IPS-NIHi7 (cell line): ENCODE data around the gene TANC1.

Experiments
- DNase-seq: peaks from one replicate; pipeline ENCODE4 v3.0.0; 2012; ENCODE audit warnings: mixed read lengths; ENCODE audit errors: extremely low spot score

TANC1 gene

DNA sequence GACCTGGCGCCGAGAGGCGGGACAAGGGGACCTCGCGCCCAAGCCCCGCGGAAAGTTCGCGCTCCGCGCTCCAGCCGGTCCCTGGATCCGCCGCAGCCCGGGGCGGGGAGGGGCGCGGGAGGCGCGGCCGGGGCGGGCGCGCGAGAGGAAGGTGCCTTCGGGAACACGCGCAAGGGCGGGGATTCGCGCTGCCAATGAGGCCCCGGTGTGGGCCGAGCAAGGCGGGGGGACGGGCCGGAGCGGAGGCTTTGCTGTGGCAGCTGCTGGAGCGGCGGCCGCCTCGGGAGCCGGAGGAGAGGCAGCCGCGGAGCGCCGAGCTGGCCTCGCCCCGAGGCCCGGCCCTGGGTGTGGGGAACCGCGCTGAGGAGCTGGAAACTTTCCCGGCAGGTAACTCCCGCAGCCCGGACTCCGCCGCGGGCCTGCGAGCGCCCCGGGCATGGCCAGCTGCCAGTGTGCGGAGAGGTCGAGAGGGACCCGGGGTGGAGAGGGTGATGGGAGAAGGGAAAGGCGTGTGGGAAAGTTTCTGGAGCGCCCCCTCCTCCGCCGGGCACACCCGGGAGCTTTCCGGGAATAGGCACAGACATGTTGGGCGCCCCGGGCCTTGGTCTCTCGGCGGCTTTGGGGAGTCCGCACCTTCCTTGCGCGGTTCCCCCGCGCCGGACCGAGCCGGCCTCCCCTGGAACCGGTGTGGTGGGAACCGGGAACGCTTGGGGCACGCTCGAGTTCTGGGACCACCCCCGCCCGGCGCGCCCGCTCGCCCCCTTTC lies at the start of gene TANC1:
TSS of gene TANC1 (plus strand) at position 245 of the 766 bp plus-strand sequence. CDS start 97,271 bp downstream, outside the sequence.
- DNase-seq = peak; percentile 89

DNA sequence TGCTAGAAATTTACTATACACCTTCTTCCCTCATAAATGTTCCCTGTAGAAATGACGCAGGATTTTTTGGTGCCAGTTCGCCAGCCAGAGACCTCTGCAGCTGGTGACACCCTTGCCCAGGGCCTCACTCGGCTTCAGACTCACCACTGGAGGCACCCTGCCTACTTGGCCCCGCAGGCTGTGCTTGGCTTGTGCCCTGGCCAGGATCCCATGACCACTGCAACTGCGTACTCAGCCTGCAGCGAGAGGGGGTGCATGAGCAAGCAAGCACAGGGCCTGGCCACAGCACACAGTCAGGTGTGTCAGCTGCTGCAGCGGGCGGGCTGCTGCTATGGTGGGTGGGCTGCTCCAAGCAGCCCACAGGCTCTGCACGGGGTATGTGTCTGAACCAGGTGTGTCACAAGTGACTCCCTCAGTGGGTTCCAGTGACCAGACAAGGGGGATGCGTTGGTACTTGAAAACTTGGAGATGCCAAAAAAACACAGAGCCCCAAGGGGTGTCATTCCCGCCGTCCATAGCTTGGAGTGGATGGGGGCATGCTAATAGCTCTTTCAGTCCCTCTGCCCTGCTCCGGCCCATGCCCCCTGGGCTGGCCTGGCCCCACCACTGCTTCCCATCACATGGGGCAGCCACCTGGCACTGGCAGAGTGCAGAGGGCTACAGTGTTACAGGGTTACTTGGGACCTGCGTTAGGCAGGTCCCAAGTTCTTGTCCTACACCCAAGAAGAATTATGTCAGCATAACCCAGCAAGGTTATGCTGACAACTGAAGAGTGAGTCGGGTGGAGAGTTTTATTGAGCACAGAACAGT lies 46.6 kb upstream of the TANC1 start:
- DNase-seq = no peak

DNA sequence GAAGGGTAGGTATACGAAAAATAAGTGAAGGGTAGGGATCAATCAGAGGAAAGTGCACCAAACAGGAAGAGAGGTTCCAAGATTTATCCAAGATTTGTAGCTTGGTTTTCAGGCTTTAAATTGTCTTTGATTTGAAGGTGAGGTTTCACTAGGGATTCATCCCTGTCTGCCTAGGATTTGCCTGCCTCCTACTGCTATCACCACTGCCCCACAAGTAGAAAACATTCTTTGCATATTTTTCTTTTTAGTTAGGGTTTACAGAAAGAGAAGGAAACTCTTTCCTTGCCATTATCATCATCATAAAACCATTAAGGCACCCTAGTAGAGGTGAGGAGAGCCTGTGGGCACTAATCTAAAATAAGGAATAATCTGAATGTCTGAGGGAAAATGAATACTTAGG lies 45.8 kb upstream of the TANC1 start:
- DNase-seq = no peak

DNA sequence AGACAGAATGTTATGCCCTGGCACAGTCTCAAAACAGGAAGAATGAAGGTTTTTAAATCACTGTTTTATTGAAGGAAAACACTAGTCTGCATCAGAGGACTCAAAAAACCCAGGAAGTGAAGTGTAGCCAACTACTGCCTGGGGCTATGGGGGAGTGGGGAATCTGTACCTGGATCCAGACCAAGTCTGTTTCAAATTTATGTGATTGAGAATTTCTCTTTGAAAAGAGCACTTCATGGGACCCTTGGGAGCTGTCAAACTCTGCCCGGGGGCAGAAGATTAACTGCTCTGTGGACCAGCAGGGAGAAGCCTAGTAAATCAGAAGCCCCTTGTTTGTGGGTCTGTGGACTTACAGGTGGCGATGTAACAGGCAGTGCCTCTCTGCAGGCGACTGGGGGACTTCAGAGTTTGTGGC lies 45.3 kb upstream of the TANC1 start:
- DNase-seq = no peak

DNA sequence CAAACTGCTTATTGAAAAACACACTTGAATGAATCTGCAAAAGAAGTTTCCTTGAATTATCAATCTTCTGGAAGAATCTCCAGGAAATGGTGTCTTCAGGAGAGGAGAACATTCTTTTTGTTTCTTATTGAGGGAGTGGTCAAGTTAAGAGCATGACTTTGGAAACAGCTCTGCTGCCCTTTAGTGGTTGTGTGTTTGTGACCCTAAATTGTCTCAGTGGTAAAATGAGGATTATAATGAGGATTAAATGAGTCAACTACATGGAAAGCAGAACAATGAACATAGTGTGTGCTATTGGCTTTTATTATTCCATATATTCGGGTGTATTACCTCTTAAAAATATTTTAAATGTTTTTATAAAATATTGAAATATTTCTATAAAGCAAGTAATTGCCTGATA lies 44.8 kb upstream of the TANC1 start:
- no peak for DNase-seq

DNA sequence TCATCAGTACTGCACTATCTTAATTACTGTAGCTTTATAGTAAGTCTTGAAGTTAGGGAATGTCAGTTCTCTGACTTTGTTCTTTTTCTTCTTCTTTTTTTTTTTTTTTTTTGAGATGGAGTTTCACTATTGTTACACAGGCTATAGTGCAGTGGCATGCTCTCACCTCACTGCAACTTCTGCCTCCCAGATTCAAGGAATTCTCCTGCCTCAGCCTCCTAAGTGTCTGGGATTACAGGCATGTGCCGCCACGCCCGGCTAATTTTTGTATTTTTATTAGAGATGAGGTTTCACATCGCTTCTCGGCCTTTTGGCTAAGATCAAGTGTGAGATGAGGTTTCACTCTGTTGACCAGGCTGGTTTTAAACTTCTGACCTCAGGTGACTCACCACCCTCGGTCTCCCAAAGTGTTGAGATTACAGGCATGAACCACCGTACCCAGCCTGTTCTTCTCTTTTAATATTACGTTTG lies 41.9 kb upstream of the TANC1 start:
- DNase-seq = no peak

DNA sequence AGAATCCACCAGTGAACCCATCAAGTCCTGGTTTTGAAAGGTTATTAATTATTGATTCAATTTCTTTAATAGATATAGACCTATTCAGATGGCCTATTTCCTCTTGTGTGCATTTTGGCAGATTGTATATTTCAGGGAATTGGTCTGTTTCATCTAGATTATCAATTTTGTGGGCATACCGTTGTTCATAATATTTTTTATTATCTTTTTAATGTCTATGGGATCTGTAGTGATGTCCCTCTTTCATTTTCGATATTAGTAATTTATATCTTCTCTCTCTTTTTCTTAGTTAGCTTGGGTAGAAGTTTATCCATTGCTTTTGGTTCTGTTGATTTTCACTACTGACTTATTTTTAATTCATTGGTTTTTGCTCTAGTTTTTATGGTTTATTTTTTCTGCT lies 39.9 kb upstream of the TANC1 start:
- DNase-seq = no peak

DNA sequence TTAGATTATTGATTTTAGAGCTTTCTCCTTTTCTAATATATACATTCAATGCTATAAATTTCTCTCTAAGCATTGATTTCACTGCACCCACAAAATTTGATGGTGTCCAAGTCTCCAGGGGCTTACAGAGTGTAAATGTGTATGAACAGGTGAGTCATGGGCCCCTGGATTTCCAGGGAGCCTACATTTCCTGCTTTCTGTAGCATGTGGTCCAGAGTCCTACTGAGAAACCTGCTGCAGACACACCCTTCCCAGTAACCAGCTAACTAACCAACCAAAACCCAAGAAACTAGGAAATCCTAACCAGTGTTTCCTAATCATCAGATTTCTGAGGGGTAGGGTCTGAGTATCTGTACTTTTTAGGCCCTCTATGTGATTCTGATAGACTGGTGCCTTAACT lies 39.5 kb upstream of the TANC1 start:
- DNase-seq = no peak

DNA sequence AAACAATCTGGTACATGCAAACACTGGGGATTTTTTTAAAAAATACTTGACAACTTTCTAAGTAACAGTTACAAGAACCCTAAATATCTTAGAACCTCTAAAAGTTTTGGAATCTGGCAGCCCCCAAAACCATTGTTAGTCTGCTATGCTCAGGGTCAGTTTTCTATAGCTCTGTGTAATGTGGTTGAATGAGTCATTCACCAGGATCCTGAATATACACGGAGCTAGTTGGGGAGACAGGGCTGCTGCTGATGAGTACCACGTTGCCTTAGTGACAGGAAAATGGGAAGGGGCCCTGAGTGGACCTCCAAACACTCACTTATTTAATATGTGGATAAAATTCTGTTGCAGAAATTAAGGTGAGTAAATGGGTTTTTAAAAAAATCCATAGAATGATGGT lies 36.9 kb upstream of the TANC1 start:
- DNase-seq = no peak

DNA sequence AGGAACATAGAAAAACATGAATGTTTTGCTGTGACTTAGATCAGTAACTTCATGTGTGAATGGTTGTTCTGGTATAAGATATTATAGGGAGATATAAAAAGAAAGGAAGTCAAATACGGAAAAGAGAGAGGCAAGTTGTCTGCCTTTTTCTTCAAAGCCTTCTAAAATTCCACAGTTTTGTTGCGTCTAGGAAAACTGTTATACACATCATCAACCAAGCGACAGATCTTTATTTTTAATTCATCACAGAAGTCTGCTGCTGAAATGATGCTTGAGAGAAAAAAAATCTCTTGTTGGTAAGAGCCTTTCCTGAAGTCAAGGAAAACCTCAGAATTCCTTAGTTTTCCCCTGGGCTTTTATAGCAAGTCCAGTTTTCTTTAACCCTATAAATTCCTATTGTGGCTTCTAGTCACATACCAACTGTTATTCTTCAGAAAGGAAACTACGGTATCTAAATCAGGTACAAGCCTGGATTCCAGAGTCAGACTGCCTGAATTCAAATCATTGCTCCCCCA lies 36.3 kb upstream of the TANC1 start:
- no peak for DNase-seq

DNA sequence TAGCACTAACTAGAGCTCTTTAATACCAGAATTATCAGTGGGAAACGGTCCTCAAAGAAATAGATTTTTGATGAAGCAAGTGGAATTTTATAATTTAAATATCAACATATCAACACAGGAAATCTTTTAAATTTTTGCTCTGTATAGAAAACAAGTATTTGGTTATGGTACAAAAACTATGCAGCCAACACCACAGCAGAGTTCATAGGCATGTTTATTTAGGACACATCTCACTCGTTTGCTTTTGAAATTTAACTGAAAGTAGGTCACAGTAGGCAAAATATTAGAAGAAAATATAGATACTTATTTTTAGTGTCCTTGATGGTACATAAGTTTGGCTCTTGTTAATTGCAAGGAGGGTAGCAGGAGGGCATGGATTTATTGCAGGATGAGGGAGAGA lies 34.3 kb upstream of the TANC1 start:
- DNase-seq = no peak

DNA sequence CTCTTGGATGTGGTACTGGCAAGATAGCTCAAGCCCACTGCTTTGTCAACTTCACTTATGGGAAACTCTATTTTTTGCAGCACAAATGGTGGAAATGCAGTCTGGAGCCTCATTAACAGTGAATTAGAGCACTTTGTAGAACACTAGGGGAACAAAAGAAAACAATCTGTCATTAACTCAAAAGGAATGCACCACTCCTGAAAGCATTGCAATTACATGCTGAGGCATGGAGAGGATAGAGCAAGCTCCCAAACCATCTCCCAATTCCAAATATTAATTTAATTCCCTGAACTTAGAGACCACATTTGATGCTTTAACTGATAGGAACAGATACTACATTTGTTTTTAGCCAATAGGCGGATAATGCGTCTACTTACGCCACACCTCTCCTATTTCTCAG lies 32.8 kb upstream of the TANC1 start:
- no peak for DNase-seq

DNA sequence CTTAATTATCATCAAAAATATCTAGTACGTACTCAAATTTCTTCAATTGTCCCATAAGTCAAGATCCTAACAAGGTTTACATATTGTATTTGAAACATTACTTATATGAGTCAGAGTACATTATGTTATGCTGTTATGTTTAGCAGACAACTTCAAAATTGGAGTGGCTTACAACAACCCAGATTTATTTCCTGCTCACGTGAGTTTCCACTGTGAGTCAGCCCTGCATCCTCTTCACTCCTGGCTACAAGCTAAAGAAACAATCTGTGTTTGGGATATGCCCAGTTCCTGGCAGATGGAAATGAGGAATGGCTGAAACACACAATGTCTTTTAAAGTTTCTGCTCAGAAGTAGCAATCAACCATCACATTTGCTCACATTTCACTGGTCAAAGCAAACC lies 31.5 kb upstream of the TANC1 start:
- DNase-seq = no peak

DNA sequence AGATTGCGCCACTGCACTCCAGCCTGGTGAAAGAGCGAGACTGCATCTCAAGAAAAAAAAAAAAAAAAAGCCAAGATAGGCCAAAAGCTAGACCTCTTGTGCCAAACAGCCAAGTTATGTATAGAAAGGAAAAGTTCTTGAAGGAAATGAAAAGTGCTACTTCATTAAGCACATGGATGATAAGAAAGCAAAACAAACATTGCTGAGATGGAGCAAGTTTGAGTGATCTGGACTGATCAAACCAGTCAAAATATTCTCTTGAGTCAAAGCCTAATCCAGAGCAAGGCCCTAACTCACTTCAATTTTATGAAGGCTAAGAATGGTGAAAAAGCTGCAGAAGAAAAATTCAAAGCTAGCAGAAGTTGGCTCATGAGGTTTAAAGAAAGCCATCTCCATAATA lies 28.1 kb upstream of the TANC1 start:
- DNase-seq = no peak

DNA sequence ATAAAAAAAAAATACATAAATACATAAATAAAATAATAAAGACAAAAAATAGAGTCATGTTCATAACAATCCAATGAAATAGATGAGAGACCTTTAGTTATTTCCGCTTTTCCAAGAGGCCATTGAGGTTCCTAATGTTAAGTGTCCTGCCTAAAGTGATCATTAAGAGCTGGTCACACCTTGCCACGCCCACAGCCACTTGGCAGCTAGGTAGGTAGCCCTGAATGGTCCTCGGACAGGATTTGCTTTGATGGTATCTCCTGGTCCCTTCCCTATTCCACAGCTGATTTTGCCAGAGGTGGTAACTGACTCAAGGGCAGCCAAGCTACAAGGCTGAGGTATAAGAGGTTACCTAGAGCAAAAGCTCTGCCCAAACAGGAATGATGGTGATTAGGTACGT lies 24.5 kb upstream of the TANC1 start:
- no peak for DNase-seq

DNA sequence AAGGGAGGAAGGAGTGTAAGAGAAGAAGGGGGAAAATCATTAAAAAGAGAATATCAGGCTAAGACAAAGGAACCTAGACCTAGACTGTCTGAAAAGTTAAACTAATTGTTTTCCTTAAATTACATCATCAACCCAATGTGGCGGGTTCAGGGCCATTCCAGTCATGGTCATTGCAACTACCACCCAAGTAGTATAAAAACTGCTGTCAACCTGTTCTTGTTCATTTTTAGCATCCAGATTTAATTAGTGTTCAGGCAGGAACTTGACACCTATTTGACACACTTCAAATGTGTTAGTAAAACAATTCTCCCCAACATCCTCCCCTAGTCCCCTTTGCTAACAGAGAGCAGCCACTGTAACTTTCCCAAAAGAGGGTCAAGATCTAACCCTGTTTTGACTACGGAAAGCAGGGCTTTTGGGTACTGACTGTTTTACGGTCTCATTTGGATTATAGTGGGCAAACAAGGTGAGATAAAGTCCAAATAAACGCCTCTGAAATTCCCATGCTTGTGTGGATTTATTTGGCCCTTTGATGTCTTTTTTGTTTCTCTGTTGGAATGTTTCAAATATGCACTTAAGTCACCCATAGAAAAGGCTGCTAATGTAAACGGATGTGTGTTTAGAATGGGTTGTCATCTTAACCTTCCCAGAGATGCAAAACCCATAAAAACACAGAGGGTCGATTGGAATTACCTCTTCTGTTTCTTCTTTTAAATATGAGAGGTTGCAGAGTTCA lies 19.3 kb upstream of the TANC1 start:
- DNase-seq = no peak

DNA sequence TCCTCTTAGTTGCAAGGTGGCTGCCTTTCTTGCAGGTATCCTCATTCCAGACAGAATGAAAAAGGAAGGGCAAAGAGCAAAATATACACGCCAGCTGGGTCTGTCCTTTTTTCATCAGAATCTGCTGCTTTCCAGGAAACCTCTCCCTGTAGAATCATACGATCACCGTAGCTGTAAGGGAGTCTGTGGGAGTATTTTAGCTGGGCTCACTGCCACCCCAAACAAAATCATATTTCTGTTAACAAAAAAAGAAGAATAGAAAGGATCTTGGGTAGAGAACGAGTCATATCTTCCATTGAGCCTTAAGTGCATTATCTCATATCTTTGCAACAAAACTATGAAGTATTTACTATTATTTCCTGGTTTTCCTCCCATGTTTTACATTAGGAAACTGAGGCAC lies 15.0 kb upstream of the TANC1 start:
- no peak for DNase-seq

DNA sequence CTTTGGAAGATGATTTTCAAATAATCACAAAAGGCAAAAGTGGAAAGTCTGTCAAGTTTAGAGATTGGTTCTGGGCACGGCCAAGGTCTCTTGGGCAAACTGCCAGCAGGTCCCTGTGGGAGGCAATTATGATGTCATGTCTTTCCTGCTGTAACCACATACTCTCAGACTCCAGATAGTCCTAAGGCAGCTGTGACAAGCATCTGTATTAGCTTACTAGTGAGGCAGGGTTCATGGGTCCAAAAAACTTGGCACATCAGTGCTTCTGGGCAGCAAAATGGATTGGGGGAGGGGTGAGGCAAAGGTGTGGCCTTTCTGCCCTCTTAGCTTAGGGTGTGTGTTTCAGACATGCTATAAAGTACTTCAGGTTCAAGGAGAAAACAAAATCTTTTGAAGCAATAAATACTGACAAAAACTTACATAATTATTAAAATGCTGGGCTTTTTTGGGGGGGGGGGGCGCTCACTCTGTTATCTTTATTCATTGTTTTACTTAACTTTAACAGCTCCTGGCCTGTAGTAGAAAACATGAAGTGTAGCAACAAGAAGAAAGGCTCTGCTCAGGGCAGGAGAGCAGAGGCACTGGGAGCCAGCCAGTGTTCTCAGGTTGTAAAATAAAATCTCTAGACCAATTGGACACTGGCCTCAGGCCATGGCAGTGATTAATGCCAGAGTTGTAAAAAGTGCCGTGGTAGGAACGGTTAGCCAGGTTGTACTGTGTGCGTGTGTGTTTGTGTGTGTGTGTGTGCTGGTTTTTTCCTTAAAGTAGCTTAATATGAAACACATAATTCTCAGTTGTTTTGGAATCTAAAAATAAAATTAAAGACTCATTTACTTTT lies 14.3 kb upstream of the TANC1 start:
- no peak for DNase-seq

DNA sequence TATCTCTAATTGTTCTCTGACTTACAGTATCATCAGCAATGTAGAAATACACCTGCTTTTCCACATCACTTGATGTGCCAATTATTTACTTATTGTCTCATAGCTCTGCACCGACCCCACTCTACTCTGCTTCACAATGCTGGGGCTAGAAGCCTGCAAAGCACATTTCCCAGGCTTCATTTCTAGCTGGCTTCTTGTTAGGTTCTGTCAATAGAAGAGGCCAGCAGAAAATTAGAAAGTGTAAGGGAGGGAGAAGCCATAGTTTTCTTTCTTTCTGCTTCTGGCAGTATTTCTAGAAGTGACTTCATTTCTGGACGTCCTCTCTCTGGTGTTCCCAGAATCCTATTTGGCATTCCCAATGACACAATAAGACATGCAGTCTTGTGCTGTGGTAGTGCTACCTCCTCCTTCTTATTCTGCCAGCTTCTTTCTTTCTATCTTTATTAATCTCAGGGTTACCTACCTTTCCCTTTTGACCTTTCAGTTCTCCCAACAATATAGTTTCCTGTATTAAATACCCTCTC lies 12.5 kb upstream of the TANC1 start:
- no peak for DNase-seq

DNA sequence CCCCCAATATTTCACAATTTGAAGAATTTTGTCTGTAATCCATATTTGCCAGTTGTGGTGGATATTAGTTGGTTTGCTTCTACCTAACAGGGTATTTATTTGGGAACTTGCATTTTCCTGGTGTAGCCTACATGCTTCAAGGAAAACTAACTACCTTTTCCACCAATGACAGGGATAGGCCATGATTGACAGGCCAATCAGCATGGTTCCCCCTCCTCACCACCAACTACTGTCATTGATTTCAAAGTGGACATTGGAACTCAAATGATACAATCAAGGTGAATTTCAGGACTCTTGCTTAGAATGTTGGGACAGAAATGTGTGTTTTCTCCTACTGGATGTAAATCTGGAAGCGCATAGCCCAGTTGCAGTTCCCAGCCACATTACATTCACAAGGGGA lies 10.1 kb upstream of the TANC1 start:
- DNase-seq = no peak

DNA sequence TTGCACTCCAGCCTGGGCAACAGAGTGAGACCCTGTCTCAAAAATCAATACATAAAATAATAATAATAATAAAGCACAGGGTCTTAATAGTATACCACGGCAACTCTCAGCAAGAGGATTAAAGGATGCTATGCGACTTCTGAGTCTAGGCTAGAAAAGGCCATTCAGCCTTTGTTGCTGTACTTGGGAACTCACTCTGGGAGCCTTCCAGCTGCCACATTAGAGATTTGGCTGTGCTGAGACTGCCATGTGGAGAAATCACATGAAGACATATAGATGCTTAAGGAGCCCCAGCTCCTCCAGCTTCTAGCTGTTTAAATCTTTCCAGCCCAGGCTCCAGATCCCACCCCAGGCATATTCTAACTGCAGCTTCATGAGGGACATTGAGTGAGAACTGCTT lies 8.2 kb upstream of the TANC1 start:
- no peak for DNase-seq
